Type B pancreatic cell (in vitro differentiated cells): ENCODE measurements around the gene CENPV. TPM values are rescaled to one million over a fixed set of nuclear protein-coding genes. Genes with fewer than 3 reads are reported as not detected.

ENCODE experiments used
- DNase-seq: peaks from one replicate; pipeline ENCODE4 v3.0.0; 2021; ENCODE audit warnings: mixed read lengths; ENCODE audit not compliant: unreplicated experiment; ENCODE audit errors: extremely low spot score
- H3K27ac Mint-ChIP-seq: 2 replicates; pipeline ENCODE4 v1.8.0; 2021; ENCODE audit warnings: mild to moderate bottlenecking, mixed read lengths
- H3K27me3 Mint-ChIP-seq: 2 replicates; pipeline ENCODE4 v1.8.0; 2021; ENCODE audit warnings: mixed read lengths
- H3K36me3 Mint-ChIP-seq: 2 replicates; pipeline ENCODE4 v1.8.0; 2021; ENCODE audit warnings: mixed read lengths
- H3K4me1 Mint-ChIP-seq: one replicate; pipeline ENCODE4 v1.8.0; 2021; ENCODE audit warnings: mixed read lengths; ENCODE audit not compliant: unreplicated experiment
- H3K4me3 Mint-ChIP-seq: 2 replicates; pipeline ENCODE4 v1.8.0; 2021; ENCODE audit warnings: mild to moderate bottlenecking, mixed read lengths
- H3K9me3 Mint-ChIP-seq: 2 replicates; pipeline ENCODE4 v1.8.0; 2021; ENCODE audit warnings: mixed read lengths
- CTCF ChIP-seq: fragments of 200-600 bp; sonication (generic); conservative IDR thresholded peaks from 2 replicates; pipeline ENCODE4 v1.5.0; 2021; ENCODE audit warnings: antibody characterized with exemption, mild to moderate bottlenecking
- total RNA-seq: library from RNA; stranded (reverse); gene quantifications from 2 replicates; pipeline ENCODE4 v1.2.1, GENCODE V29; 2021; ENCODE audit warnings: low replicate concordance

The CENPV gene
- total RNA-seq, 1 donor from 2014 or later = 152 TPM

DNA sequence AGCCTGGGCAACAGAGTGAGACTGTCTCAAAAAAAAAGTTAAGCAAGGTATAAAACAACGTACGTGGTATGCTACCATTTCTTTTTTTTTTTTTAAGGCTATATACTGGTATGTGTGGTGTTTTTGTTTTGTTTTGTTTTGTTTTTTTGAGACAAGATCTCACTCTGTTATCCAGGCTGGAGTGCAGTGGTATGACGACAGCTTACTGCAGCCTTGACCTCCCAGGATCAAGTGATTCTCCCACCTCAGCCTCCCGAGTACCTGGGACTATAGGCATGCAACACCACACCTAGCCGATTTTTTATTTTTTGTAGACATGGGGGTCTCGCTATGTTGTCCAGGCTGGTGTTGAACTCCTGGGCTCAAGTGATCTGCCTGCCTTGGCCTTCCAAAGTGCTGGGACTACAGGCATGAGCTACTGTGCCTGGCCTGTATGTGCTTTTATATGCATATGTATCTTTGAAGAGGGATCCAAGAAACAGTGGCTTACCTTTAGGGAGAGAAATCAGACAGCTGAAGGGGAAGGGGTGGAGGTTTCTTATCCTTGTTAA is 6.5 kb downstream of the CENPV start:
- no peak for TF ChIP-seq CTCF
- Mint-ChIP-seq H3K27ac (no peak overlapping the region), H3K4me3 (no peak overlapping the region), H3K27me3 (no peaks in the 10 kb centered on the region), H3K4me1 (peaks cover 2% of the 10 kb centered on the region), H3K36me3 (peaks cover 27% of the 10 kb centered on the region), H3K9me3 (no peaks in the 10 kb centered on the region)
- no peak for DNase-seq

- Mint-ChIP-seq H3K4me3 (no peak overlapping the region), H3K9me3 (no peaks in the 10 kb centered on the region), H3K27me3 (no peaks in the 10 kb centered on the region), H3K4me1 (no peaks in the 10 kb centered on the region), H3K36me3 (peaks cover 27% of the 10 kb centered on the region), H3K27ac (no peak overlapping the region)
- DNase-seq = no peak
- TF ChIP-seq CTCF = no peak
These were observed 7.7 kb downstream of the CENPV start for GRCh38 chr17:16345565-16345964.

DNA sequence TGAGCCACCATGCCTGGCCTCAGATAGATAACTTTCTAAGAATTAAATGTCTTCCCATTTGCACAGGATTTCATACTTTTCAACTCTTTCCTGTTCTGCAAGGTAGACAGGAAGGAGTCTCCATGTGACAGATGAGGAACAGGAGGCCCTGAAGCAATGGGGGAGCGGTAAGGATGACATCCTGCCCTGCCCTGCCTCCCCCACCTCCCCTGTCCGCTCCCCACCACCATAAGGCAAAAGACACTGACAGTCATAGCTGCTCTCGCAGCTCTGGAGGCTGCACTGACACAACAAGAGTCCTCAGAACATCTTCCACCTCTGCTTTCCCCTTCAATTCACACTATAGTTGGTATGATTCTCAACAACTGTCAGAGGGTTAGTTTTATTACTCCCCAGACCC is 9.7 kb downstream of the CENPV start:
- no peak overlapping the region for H3K4me3 Mint-ChIP-seq
- TF ChIP-seq CTCF = no peak
- no peak overlapping the region for H3K27ac Mint-ChIP-seq
- DNase-seq = no peak
- H3K9me3 Mint-ChIP-seq = no peaks in the 10 kb centered on the region
- no peaks in the 10 kb centered on the region for H3K27me3 Mint-ChIP-seq
- H3K4me1 Mint-ChIP-seq = no peaks in the 10 kb centered on the region
- peaks cover 18% of the 10 kb centered on the region for H3K36me3 Mint-ChIP-seq

- no peak for DNase-seq
- Mint-ChIP-seq H3K4me3 (no peak overlapping the region), H3K36me3 (peaks cover 22% of the 10 kb centered on the region), H3K9me3 (no peaks in the 10 kb centered on the region), H3K27me3 (no peaks in the 10 kb centered on the region), H3K27ac (no peak overlapping the region), H3K4me1 (no peaks in the 10 kb centered on the region)
- no peak for TF ChIP-seq CTCF
These were observed 10.3 kb downstream of the CENPV start for GRCh38 chr17:16342979-16343378.

- no peak for TF ChIP-seq CTCF
- Mint-ChIP-seq H3K4me3 (no peak overlapping the region), H3K9me3 (no peaks in the 10 kb centered on the region), H3K27ac (no peak overlapping the region), H3K36me3 (peaks cover 12% of the 10 kb centered on the region), H3K27me3 (no peaks in the 10 kb centered on the region), H3K4me1 (no peaks in the 10 kb centered on the region)
- no peak for DNase-seq
These were observed 13.3 kb downstream of the CENPV start for GRCh38 chr17:16339959-16340358.

- Mint-ChIP-seq H3K4me1 (no peaks in the 10 kb centered on the region), H3K27me3 (no peaks in the 10 kb centered on the region), H3K4me3 (no peak overlapping the region), H3K27ac (no peak overlapping the region), H3K36me3 (peaks cover 12% of the 10 kb centered on the region), H3K9me3 (no peaks in the 10 kb centered on the region)
- DNase-seq = no peak
- TF ChIP-seq CTCF = no peak
These were observed 13.9 kb downstream of the CENPV start for GRCh38 chr17:16339402-16339801.
